SU-DHL-6 (cell line): Measurements from ENCODE around the gene FLYWCH1.

Experiments
- H2AFZ ChIP-seq: fragments of 200-600 bp; sonication (generic); 2 replicates; pipeline ENCODE4 v1.6.1; 2014; ENCODE audit warnings: low read depth, mild to moderate bottlenecking, moderate library complexity, mixed read lengths, antibody characterized with exemption, low read length; ENCODE audit not compliant: severe bottlenecking
- H3F3A ChIP-seq: fragments of 200-600 bp; shearing (Covaris generic); 2 replicates; pipeline ENCODE4 v1.6.0; 2016; ENCODE audit warnings: antibody characterized with exemption, mild to moderate bottlenecking; ENCODE audit not compliant: insufficient read depth
- H3K27ac ChIP-seq: fragments of 200-600 bp; sonication (generic); 2 replicates; pipeline ENCODE4 v1.5.1; 2016; ENCODE audit warnings: low read depth, mild to moderate bottlenecking, low read length, moderate library complexity, mixed read lengths
- H3K27me3 ChIP-seq: fragments of 200-600 bp; sonication (generic), shearing (Covaris generic); 2 replicates; pipeline ENCODE4 v1.6.0; 2014; ENCODE audit warnings: mild to moderate bottlenecking, low read length
- H3K36me3 ChIP-seq: fragments of 200-600 bp; sonication (generic); 2 replicates; pipeline ENCODE4 v1.6.1; 2014; ENCODE audit warnings: mild to moderate bottlenecking, low read length, mixed read lengths
- H3K4me2 ChIP-seq: fragments of 300-600, 200-600 bp; shearing (Covaris generic), sonication (generic); 2 replicates; pipeline ENCODE4 v1.6.0; 2014; ENCODE audit warnings: low read length, low read depth, mild to moderate bottlenecking; ENCODE audit not compliant: poor library complexity, severe bottlenecking
- H3K4me3 ChIP-seq: fragments of 200-600 bp; sonication (generic); 2 replicates; pipeline ENCODE4 v1.5.1; 2014; ENCODE audit warnings: antibody characterized with exemption, low read length, mild to moderate bottlenecking, mixed read lengths; ENCODE audit not compliant: insufficient read depth, poor library complexity, severe bottlenecking
- H3K79me2 ChIP-seq: fragments of 200-600 bp; sonication (generic); 2 replicates; pipeline ENCODE4 v1.6.1; 2014; ENCODE audit warnings: mild to moderate bottlenecking, low read length, moderate library complexity; ENCODE audit not compliant: insufficient read depth
- H3K9ac ChIP-seq: fragments of 200-600 bp; sonication (generic); 2 replicates; pipeline ENCODE4 v1.7.0; 2014; ENCODE audit warnings: mild to moderate bottlenecking, low read length
- H3K9me2 ChIP-seq: fragments of 200-600 bp; sonication (generic); replicated peaks from 2 replicates; pipeline ENCODE4 v1.6.1; 2014; ENCODE audit warnings: low read length; ENCODE audit not compliant: insufficient read depth
- H3K9me3 ChIP-seq: fragments of 200-600 bp; sonication (generic); 2 replicates; pipeline ENCODE4 v1.6.1; 2014; ENCODE audit warnings: low read length, mixed read lengths; ENCODE audit not compliant: insufficient read depth
- H4K20me1 ChIP-seq: fragments of 200-600 bp; sonication (generic); 2 replicates; pipeline ENCODE4 v1.6.1; 2014; ENCODE audit warnings: low read depth, mild to moderate bottlenecking, antibody characterized with exemption, low read length, moderate library complexity, mixed read lengths
- EZH2phosphoT487 ChIP-seq: fragments of 200-600 bp; sonication (generic), shearing (Covaris generic); conservative IDR thresholded peaks from 2 replicates; pipeline ENCODE4 v1.6.1; 2018; ENCODE audit warnings: mild to moderate bottlenecking, antibody characterized with exemption, low read length, moderate library complexity, mixed read lengths
- TF ChIP-seq, protein P1 (sequence below): fragments of 200-600 bp; sonication (generic); IDR thresholded peaks from one replicate; pipeline ENCODE4 v1.5.1; 2017; ENCODE audit warnings: antibody characterized with exemption, mild to moderate bottlenecking, low read length, moderate library complexity; ENCODE audit not compliant: insufficient read depth, poor library complexity, severe bottlenecking

Gene FLYWCH1

GRCh38 chr16:2946649-2947048 is 34.9 kb downstream of the FLYWCH1 start:
- Histone ChIP-seq H3K9ac (no peak overlapping the region), H3K36me3 (no peaks in the 10 kb centered on the region), H3K9me3 (no peaks in the 10 kb centered on the region), H3K4me2 (no peak overlapping the region), H3K27ac (no peak overlapping the region), H3K27me3 (no peaks in the 10 kb centered on the region), H3K9me2 (no peaks in the 10 kb centered on the region), H3F3A (no peaks in the 10 kb centered on the region), H4K20me1 (no peaks in the 10 kb centered on the region), H3K4me3 (no peak overlapping the region), H3K79me2 (no peaks in the 10 kb centered on the region), H2AFZ (no peak overlapping the region)
- TF ChIP-seq, protein P1, sequence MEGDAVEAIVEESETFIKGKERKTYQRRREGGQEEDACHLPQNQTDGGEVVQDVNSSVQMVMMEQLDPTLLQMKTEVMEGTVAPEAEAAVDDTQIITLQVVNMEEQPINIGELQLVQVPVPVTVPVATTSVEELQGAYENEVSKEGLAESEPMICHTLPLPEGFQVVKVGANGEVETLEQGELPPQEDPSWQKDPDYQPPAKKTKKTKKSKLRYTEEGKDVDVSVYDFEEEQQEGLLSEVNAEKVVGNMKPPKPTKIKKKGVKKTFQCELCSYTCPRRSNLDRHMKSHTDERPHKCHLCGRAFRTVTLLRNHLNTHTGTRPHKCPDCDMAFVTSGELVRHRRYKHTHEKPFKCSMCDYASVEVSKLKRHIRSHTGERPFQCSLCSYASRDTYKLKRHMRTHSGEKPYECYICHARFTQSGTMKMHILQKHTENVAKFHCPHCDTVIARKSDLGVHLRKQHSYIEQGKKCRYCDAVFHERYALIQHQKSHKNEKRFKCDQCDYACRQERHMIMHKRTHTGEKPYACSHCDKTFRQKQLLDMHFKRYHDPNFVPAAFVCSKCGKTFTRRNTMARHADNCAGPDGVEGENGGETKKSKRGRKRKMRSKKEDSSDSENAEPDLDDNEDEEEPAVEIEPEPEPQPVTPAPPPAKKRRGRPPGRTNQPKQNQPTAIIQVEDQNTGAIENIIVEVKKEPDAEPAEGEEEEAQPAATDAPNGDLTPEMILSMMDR = no peak
- no peak for TF ChIP-seq EZH2phosphoT487

DNA sequence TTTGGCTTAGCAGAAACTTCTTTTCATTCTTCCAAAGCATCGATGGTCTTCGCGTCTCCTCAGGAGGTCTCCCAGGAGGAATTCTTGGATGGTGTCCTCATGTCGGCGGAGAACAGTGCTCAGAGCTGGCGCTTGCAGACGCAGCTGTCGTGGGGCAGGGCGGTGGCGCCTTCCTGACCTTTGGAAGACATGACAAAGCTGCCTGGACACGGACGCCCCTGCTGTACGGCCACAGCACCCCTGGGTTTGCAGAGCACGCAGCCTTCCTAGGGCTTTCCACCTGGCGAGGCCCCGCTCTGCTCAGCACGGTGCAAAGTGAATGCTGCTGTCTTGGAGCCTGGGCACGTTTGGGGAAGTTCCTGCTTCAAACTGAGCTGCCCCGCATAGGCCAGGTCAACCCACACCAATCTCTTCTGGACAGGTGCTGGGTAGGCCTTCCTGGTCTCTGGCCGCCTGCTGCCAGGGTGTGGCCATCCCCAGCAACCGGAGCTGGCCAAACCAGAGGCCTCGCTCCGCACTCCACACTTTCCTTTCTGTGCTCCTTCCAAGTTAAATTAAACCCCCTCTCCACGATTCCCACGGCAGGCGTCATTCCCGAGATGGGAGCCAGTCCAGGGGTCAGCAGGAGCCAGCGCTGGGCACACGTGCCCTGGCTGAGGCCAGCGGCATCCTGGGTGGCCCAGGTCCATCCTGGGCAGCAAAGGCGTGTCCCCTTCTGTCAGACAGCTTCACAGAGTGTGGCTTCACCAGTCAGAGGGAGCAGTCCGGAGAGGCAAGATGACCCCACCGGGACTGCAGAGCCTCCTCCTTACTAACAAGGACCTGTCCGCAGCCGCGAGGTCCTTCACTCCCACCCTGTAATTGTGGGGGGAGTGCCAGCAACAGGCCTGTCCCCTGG is 37.3 kb downstream of the FLYWCH1 start:
- no peak overlapping the region for H3K4me2 ChIP-seq
- H3K9me3 ChIP-seq = no peaks in the 10 kb centered on the region
- H3K27ac ChIP-seq = no peak overlapping the region
- H3K4me3 ChIP-seq = no peak overlapping the region
- no peak overlapping the region for H3K9ac ChIP-seq
- H3K9me2 ChIP-seq = no peaks in the 10 kb centered on the region
- H3F3A ChIP-seq = peaks cover 10% of the 10 kb centered on the region; the same call in 1 of the 2 replicates
- no peak for TF ChIP-seq EZH2phosphoT487
- TF ChIP-seq, protein P1 = no peak
- no peaks in the 10 kb centered on the region for H3K36me3 ChIP-seq
- H3K27me3 ChIP-seq = no peaks in the 10 kb centered on the region
- no peaks in the 10 kb centered on the region for H4K20me1 ChIP-seq
- no peak overlapping the region for H2AFZ ChIP-seq
- no peaks in the 10 kb centered on the region for H3K79me2 ChIP-seq

GRCh38 chr16:2949705-2950352 is 38.1 kb downstream of the FLYWCH1 start:
- Histone ChIP-seq H3K36me3 (no peaks in the 10 kb centered on the region), H2AFZ (no peak overlapping the region), H3F3A (peaks cover 10% of the 10 kb centered on the region; the same call in 1 of the 2 replicates), H3K9me2 (no peaks in the 10 kb centered on the region), H3K79me2 (no peaks in the 10 kb centered on the region), H4K20me1 (no peaks in the 10 kb centered on the region), H3K27me3 (no peaks in the 10 kb centered on the region), H3K4me2 (no peak overlapping the region), H3K9me3 (no peaks in the 10 kb centered on the region), H3K27ac (no peak overlapping the region), H3K4me3 (no peak overlapping the region), H3K9ac (no peak overlapping the region)
- no peak for TF ChIP-seq EZH2phosphoT487
- TF ChIP-seq, protein P1 = no peak
